K562 (cell line): ENCODE data around the gene OR2V1. TPM values are rescaled to one million over a fixed set of nuclear protein-coding genes. Genes with fewer than 3 reads are reported as not detected.
A peak's percentile ranks its signal among the peaks of the same experiment; 100 is the strongest.
"Not testable (repeated sequence)": the region's sequence is repeated elsewhere in the genome, so short reads cannot be mapped to it uniquely, and the experiment has no call there.

ENCODE experiments used
- ATAC-seq: fragments of 200-7000 bp; cut with Tn5 transposase; 3 replicates; pipeline ENCODE4 v1.9.1; 2020; ENCODE audit warnings: moderate library complexity
- BruUV-seq: library from RNA; stranded (reverse); fragments of 400-500 nt; replicated peaks from 2 replicates; lab custom pipeline; 2021; lab: Mats Ljungman, UMichigan
- CTCF ChIA-PET: fragments of 300-600 bp; formaldehyde crosslinking; extraction: SDS; loops from one replicate; lab custom pipeline; 2021; ENCODE audit warnings: low intra/inter-chr PET ratio; lab: Yijun Ruan, JAX
- POLR2A ChIA-PET: fragments of 300-600, 350-650 bp; sonication (Branson Sonifier 250); formaldehyde crosslinking; extraction: SDS; loops from one replicate; lab custom pipeline; 2021; ENCODE audit warnings: antibody characterized with exemption, inconsistent platforms; lab: Yijun Ruan, JAX
- DNase-seq, 4 experiments: peaks; one replicate each; pipeline versions ENCODE4 v3.0.0 to v3.0.0-alpha.2; 2011 to 2018; ENCODE audit warnings: low spot score in 3 of 4, mixed read lengths in 3 of 4; ENCODE audit errors: extremely low read depth in 1 of 4
- FAIRE-seq: peaks from 2 replicates; lab custom pipeline; 2011; peaks lifted over from hg19 to GRCh38; lab: Jason Lieb, UNC
- H2AFZ ChIP-seq: 2 replicates; pipeline ENCODE4 v1.6.0; 2011; ENCODE audit warnings: low read depth, low read length, control low read depth, inconsistent platforms
- H3K27ac ChIP-seq: fragments of 200-600 bp; 3 replicates; pipeline ENCODE4 v1.8.0; 2011; ENCODE audit warnings: low read depth, mild to moderate bottlenecking, control low read depth, inconsistent platforms, low read length, moderate library complexity, mixed read lengths; ENCODE audit errors: extremely low read depth
- H3K27me3 ChIP-seq, 2 experiments: fragments of 300-600 bp in 1 of 2; 2 replicates in 1 of 2; 3 replicates in 1 of 2; pipeline versions ENCODE4 v1.6.0 to v1.8.0; 2011; ENCODE audit warnings: inconsistent platforms in 2 of 2, low read length in 2 of 2, mild to moderate bottlenecking in 1 of 2, mixed read lengths in 1 of 2, moderate library complexity in 1 of 2; ENCODE audit not compliant: control insufficient read depth in 2 of 2, insufficient read depth in 2 of 2
- H3K36me3 ChIP-seq: fragments of 300-600 bp; 3 replicates; pipeline ENCODE4 v1.8.0; 2011; ENCODE audit warnings: mild to moderate bottlenecking, low read length, inconsistent platforms; ENCODE audit not compliant: control insufficient read depth, insufficient read depth
- H3K4me1 ChIP-seq, 2 experiments: fragments of 200-600 bp in 1 of 2; replicated peaks in 1 of 2; 2 replicates in 1 of 2; 3 replicates in 1 of 2; pipeline versions ENCODE4 v1.5.1 to v1.8.0; 2011; ENCODE audit warnings: inconsistent platforms in 2 of 2, low read length in 2 of 2, mild to moderate bottlenecking in 1 of 2, mixed read lengths in 1 of 2, moderate library complexity in 1 of 2; ENCODE audit not compliant: control insufficient read depth in 2 of 2, insufficient read depth in 2 of 2
- H3K4me2 ChIP-seq: 2 replicates; pipeline ENCODE4 v1.6.1; 2011; ENCODE audit warnings: low read length, control low read depth, inconsistent platforms, mixed read lengths; ENCODE audit not compliant: insufficient read depth
- H3K4me3 ChIP-seq: fragments of 200-600 bp; sonication (generic), shearing (Covaris generic); 2 replicates; pipeline ENCODE4 v1.5.1; 2016; ENCODE audit warnings: control low read depth, inconsistent platforms
- H3K79me2 ChIP-seq: fragments of 200-600 bp; 3 replicates; pipeline ENCODE4 v1.8.0; 2011; ENCODE audit warnings: low read length, inconsistent platforms; ENCODE audit not compliant: control insufficient read depth, insufficient read depth
- H3K9ac ChIP-seq, 2 experiments: 2 replicates each; pipeline versions ENCODE4 v1.6.0 to v1.6.1; 2011; ENCODE audit warnings: low read depth in 2 of 2, low read length in 2 of 2, control low read depth in 1 of 2, inconsistent platforms in 1 of 2, mild to moderate bottlenecking in 1 of 2, mixed read lengths in 1 of 2; ENCODE audit not compliant: insufficient read depth in 1 of 2
- H3K9me1 ChIP-seq: one replicate; pipeline ENCODE4 v1.6.0; 2011; ENCODE audit warnings: inconsistent platforms, mild to moderate bottlenecking, low read length, moderate library complexity; ENCODE audit not compliant: control insufficient read depth, insufficient read depth
- H3K9me3 ChIP-seq: replicated peaks from 2 replicates; pipeline ENCODE4 v1.5.1; 2011; ENCODE audit warnings: low read depth, low read length, inconsistent platforms; ENCODE audit not compliant: control insufficient read depth, insufficient read depth
- H4K20me1 ChIP-seq: replicated peaks from 2 replicates; pipeline ENCODE4 v1.6.1; 2011; ENCODE audit warnings: low read length, inconsistent platforms, mixed read lengths; ENCODE audit not compliant: control insufficient read depth, insufficient read depth
- ARID1B ChIP-seq: fragments of 450-650 bp; IDR thresholded peaks from 2 replicates; pipeline ENCODE4 v1.6.1; 2016; ENCODE audit warnings: antibody characterized with exemption, mild to moderate bottlenecking, inconsistent platforms
- ATF1 ChIP-seq, 2 experiments: fragments of 450-650 bp in 1 of 2; IDR thresholded peaks; 2 replicates each; pipeline ENCODE4 v1.6.1; 2016; ENCODE audit warnings: missing compliant biosample characterization in 1 of 2, missing genetic modification characterization in 1 of 2
- CBFB ChIP-seq: sonication (generic); formaldehyde crosslinking; IDR thresholded peaks from 2 replicates; pipeline ENCODE4 v1.4.0; 2020; ENCODE audit warnings: mild to moderate bottlenecking, missing genetic modification reagents
- CREB1 ChIP-seq, 2 experiments: sonication (generic) in 1 of 2; formaldehyde crosslinking in 1 of 2; IDR thresholded peaks; 2 replicates each; pipeline versions ENCODE4 v1.6.1 to v1.8.0; 2012 to 2022; ENCODE audit warnings: inconsistent platforms in 1 of 2, mild to moderate bottlenecking in 1 of 2, missing genetic modification reagents in 1 of 2, moderate library complexity in 1 of 2
- CSDE1 ChIP-seq, 2 experiments: fragments of 450-650 bp; IDR thresholded peaks; 2 replicates each; pipeline ENCODE4 v1.6.1; 2016; ENCODE audit warnings: mild to moderate bottlenecking in 1 of 2
- CXXC5 ChIP-seq: fragments of 250-450 bp; sonication (Bioruptor Pico); IDR thresholded peaks from 2 replicates; pipeline ENCODE4 v1.8.0; 2022; ENCODE audit warnings: inconsistent platforms, mild to moderate bottlenecking, moderate library complexity
- DMBX1 ChIP-seq: fragments of 250-450 bp; sonication (Bioruptor Pico); IDR thresholded peaks from 2 replicates; pipeline ENCODE4 v1.8.0; 2022; ENCODE audit warnings: inconsistent platforms, mild to moderate bottlenecking, moderate library complexity, borderline replicate concordance
- HDAC3 ChIP-seq: fragments of 450-650 bp; IDR thresholded peaks from 2 replicates; pipeline ENCODE4 v1.6.1; 2018; ENCODE audit warnings: borderline replicate concordance, mild to moderate bottlenecking, moderate library complexity; ENCODE audit not compliant: partially characterized antibody
- KDM1A ChIP-seq, 2 experiments: fragments of 450-650 bp; IDR thresholded peaks; 2 replicates each; pipeline ENCODE4 v1.6.1; 2016; ENCODE audit warnings: mild to moderate bottlenecking in 2 of 2
- PCBP2 ChIP-seq: fragments of 200-400 bp; formaldehyde crosslinking; IDR thresholded peaks from 2 replicates; pipeline ENCODE4 v1.6.1; 2018; ENCODE audit warnings: low read length, low read depth, mild to moderate bottlenecking, moderate library complexity; ENCODE audit not compliant: poor library complexity, severe bottlenecking
- SMARCA5 ChIP-seq: fragments of 450-650 bp; IDR thresholded peaks from 2 replicates; pipeline ENCODE4 v1.6.1; 2016
- SP1 ChIP-seq: sonication (generic); formaldehyde crosslinking; IDR thresholded peaks from 2 replicates; pipeline ENCODE4 v1.8.1; 2022; ENCODE audit warnings: mild to moderate bottlenecking, missing genetic modification reagents
- ZBTB17 ChIP-seq: fragments of 450-650 bp; formaldehyde crosslinking; IDR thresholded peaks from 2 replicates; pipeline ENCODE4 v1.4.0; 2020; ENCODE audit warnings: mild to moderate bottlenecking
- ZFX ChIP-seq: sonication (generic); formaldehyde crosslinking; IDR thresholded peaks from 2 replicates; pipeline ENCODE4 v1.8.0; 2022; ENCODE audit warnings: mild to moderate bottlenecking, missing genetic modification reagents, moderate library complexity
- ZNF592 ChIP-seq: fragments of 450-650 bp; IDR thresholded peaks from 2 replicates; pipeline ENCODE4 v1.6.1; 2017; ENCODE audit warnings: antibody characterized with exemption, mild to moderate bottlenecking
- WGBS: fragments of 100-300 bp; shearing (Covaris generic); methylation state at CpG from one replicate; pipeline ENCODE4 v1.1.6; 2016; ENCODE audit warnings: low coverage, mixed read lengths; ENCODE audit not compliant: insufficient coverage; ENCODE audit errors: missing lambda C conversion rate; 5-methylcytosine and 5-hydroxymethylcytosine counted together
- in situ Hi-C: fragments of 300-500 bp; cut with MboI; formaldehyde crosslinking; loops from 4 replicates; pipeline ENCODE4 v1.15.0; 2018; ENCODE audit warnings: inconsistent platforms, mixed read lengths
- intact Hi-C: fragments of 100-400 bp; cut with micrococcal nuclease; formaldehyde crosslinking; loops from 2 replicates; pipeline ENCODE4 v1.14.2; 2022
- polyA plus RNA-seq, 8 experiments: library from polyadenylated mRNA; depleted of rRNA in 4 of 8; stranded (reverse) in 5 of 8; unstranded in 3 of 8; fragments of >200 nt; fragmentation: Nextera tagmentation in 2 of 8; fragmentation: Illumina TruSeq in 1 of 8; extraction: Ambion mirVana in 2 of 8; extraction: Trizol in 1 of 8; gene quantifications; 2 replicates each; pipeline versions ENCODE4 v1.2.1 to v1.2.3, GENCODE V29; 2011 to 2014; ENCODE audit warnings: inconsistent platforms in 1 of 8, missing spikeins in 1 of 8
- total RNA-seq, 7 experiments: library from RNA; depleted of rRNA in 6 of 7; stranded (reverse); fragments of >200 nt in 6 of 7; fragmentation: Illumina TruSeq in 2 of 7; extraction: Trizol in 2 of 7; gene quantifications; 2 replicates each; pipeline versions ENCODE4 v1.2.1 to v1.2.3, GENCODE V29; 2011 to 2021; ENCODE audit warnings: low replicate concordance in 1 of 7

OR2V1 gene
- total and polyA plus RNA-seq, 9 of the 15 experiments (the other 6 are each of a cell fraction or from before 2014, with no cell fraction given) = 0.04 to 0.28 (median 0.15) TPM; not detected in 5

GRCh38 chr5:181161534-181162175, 30.7 kb upstream of the OR2V1 start (continued):
- TF ChIP-seq ZNF592 (peak; percentile 92), PCBP2 (no peak)

GRCh38 chr5:181160755-181161533, 30.0 kb upstream of the OR2V1 start:
- H3K9ac ChIP-seq = peak overlapping the region; percentile 81 to 91
- peaks cover 41 to 43% of the 10 kb centered on the region in 2 experiments for H3K4me1 ChIP-seq
- POLR2A ChIA-PET = interaction anchor here (0.6 to 1.2 kb wide), 5 partner anchors 12 to 90 kb away, joined by 3 to 6 read pairs (median 4); partner anchors contain the start of gene TRIM41
- BruUV-seq; H3K9me1 ChIP-seq; H3K36me3 ChIP-seq; H4K20me1 ChIP-seq; H3K27me3 ChIP-seq; H3K9me3 ChIP-seq; FAIRE-seq; CTCF ChIA-PET; H3K79me2 ChIP-seq; in situ Hi-C loops; TF ChIP-seq ATF1, CREB1 (CRISPR knock-in tag; IDR thresholded peaks at IDR 0.05): not testable (repeated sequence)
- DNase-seq (peak; percentile 69 to 76 (median 73)), ATAC-seq (peak; percentile 18)
- peak overlapping the region; percentile 87 for H3K27ac ChIP-seq
- 0% methylated on average over 6 of the region's 48 CpGs for WGBS
- H2AFZ ChIP-seq = peak overlapping the region; percentile 100
- intact Hi-C loops = loop anchor here (10.0 kb wide), 1 partner anchor 56 kb away; no protein-coding TSS in a partner anchor
- peak overlapping the region; percentile 85 for H3K4me2 ChIP-seq
- peak overlapping the region; percentile 19; the same call in 1 of the 2 replicates for H3K4me3 ChIP-seq
- peak; percentile 43; the same call in 1 of the 2 replicates for TF ChIP-seq ARID1B
- TF ChIP-seq ZBTB17 (CRISPR knock-in tag) = peak; percentile 29; the same call in 1 of the 2 replicates
- TF ChIP-seq KDM1A (IDR thresholded peaks at IDR 0.05) = peak; percentile 56 to 64; a peak in 2 of 4 replicates
- TF ChIP-seq ATF1 (tag; IDR thresholded peaks at IDR 0.05) = peak; percentile 85
- peak; percentile 65 for TF ChIP-seq SP1 (CRISPR knock-in tag)
- TF ChIP-seq SMARCA5 = peak; percentile 71; the same call in 1 of the 2 replicates
- TF ChIP-seq CXXC5 = peak; percentile 33
- TF ChIP-seq HDAC3 = peak; percentile 35
- peak; percentile 79 for TF ChIP-seq CREB1 (IDR thresholded peaks at IDR 0.05)
- 0 out of 2 replicates have a peak, but pooled peaks have one; percentile 16 for TF ChIP-seq DMBX1 (CRISPR knock-in tag)
- peak; percentile 45; the same call in 1 of the 2 replicates for TF ChIP-seq ZFX (CRISPR knock-in tag)
- peak in 1 of 2 experiments; percentile 46; a peak in 1 of 4 replicates for TF ChIP-seq CSDE1 (IDR thresholded peaks at IDR 0.05)
- TF ChIP-seq CBFB = 0 out of 2 replicates have a peak, but pooled peaks have one; percentile 13
